ENCODE data around the gene PGGT1B.

The PGGT1B gene

DNA sequence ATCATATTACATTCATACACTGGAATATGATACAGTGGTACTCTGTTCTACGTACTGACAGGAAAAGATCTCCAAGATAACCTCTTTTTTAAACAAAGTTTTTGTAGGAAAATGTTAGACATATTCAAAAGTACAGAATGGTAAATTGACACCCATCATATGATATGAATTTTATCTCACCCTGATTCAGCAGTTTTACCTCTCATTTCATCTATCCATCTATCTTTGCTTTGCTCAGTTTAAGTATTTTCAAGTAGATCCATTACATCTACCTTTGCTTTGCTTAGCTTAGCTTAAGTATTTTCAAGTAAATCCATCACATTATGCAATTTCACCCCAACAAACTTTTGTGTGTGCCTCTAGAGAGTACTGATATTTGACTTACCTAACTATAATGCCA lies 19.5 kb upstream of the PGGT1B start:
- Histone ChIP-seq H3K27ac (replicated peaks; ENCODE audit: low read length) (no peak overlapping the region), H2BK5ac (ENCODE audit: low read length) (no peak overlapping the region), H3K4me2 (ENCODE audit: insufficient read depth, low read length, poor library complexity, severe bottlenecking) (no peak overlapping the region), H4K91ac (ENCODE audit: low read depth, low read length, poor library complexity) (no peak overlapping the region), H2BK12ac (ENCODE audit: low read length) (no peak overlapping the region), H3K4ac (ENCODE audit: low read length) (no peak overlapping the region), H3K9ac (ENCODE audit: low read depth, low read length, poor library complexity) (no peak overlapping the region), H3K14ac (ENCODE audit: low read length) (no peak overlapping the region), H2BK15ac (ENCODE audit: low read length) (no peak overlapping the region), H3K79me1 (ENCODE audit: low read depth, low read length) (no peaks in the 10 kb centered on the region), H3K9me3 (replicated peaks in 1 of 2; ENCODE audit: control insufficient read depth in 2 of 2, insufficient read depth in 1 of 2, low read depth in 1 of 2, low read length in 2 of 2) (no peaks in the 10 kb centered on the region), H3K23ac (ENCODE audit: low read depth, low read length, poor library complexity) (no peak overlapping the region), H2AFZ (ENCODE audit: low read length) (no peak overlapping the region), H3K4me3 (ENCODE audit: low read length in 2 of 2) (no peak overlapping the region), H4K8ac (ENCODE audit: low read depth, low read length) (no peak overlapping the region), H3K4me1 (ENCODE audit: control insufficient read depth in 2 of 2, insufficient read depth in 1 of 2, low read depth in 1 of 2, low read length in 2 of 2) (no peaks in the 10 kb centered on the region), H3K27me3 (ENCODE audit: control insufficient read depth in 3 of 3, insufficient read depth in 3 of 3, low read depth in 1 of 3, low read length in 3 of 3) (no peaks in the 10 kb centered on the region), H3K18ac (ENCODE audit: low read length) (no peak overlapping the region), H2BK120ac (ENCODE audit: low read depth, low read length) (no peak overlapping the region), H3K36me3 (replicated peaks in 1 of 2; ENCODE audit: control insufficient read depth in 2 of 2, insufficient read depth in 2 of 2, low read length in 2 of 2) (peaks cover 0 to 5% of the 10 kb centered on the region in 2 donors), H2AK5ac (ENCODE audit: low read depth, low read length) (no peak overlapping the region)
- no peak for DNase-seq (ENCODE audit: low spot score)
- WGBS, 2 donors (ENCODE audit: extremely low coverage in 2 of 2, insufficient read length in 2 of 2, insufficient replicate concordance in 1 of 2), result no CpG with 5 or more reads among the region's 1 CpG

- Histone ChIP-seq H3K27ac (replicated peaks; ENCODE audit: low read length) (no peak overlapping the region), H3K4me3 (ENCODE audit: low read length in 2 of 2) (no peak overlapping the region), H3K9ac (ENCODE audit: low read depth, low read length, poor library complexity) (no peak overlapping the region), H3K36me3 (replicated peaks in 1 of 2; ENCODE audit: control insufficient read depth in 2 of 2, insufficient read depth in 2 of 2, low read length in 2 of 2) (peaks cover 2 to 67% of the 10 kb centered on the region in 2 donors), H2BK5ac (ENCODE audit: low read length) (no peak overlapping the region), H3K4ac (ENCODE audit: low read length) (no peak overlapping the region), H3K18ac (ENCODE audit: low read length) (no peak overlapping the region), H3K23ac (ENCODE audit: low read depth, low read length, poor library complexity) (no peak overlapping the region), H2BK12ac (ENCODE audit: low read length) (no peak overlapping the region), H2BK15ac (ENCODE audit: low read length) (no peak overlapping the region), H4K91ac (ENCODE audit: low read depth, low read length, poor library complexity) (no peak overlapping the region), H3K27me3 (ENCODE audit: control insufficient read depth in 3 of 3, insufficient read depth in 3 of 3, low read depth in 1 of 3, low read length in 3 of 3) (no peaks in the 10 kb centered on the region), H4K8ac (ENCODE audit: low read depth, low read length) (no peak overlapping the region), H2AFZ (ENCODE audit: low read length) (no peak overlapping the region), H2AK5ac (ENCODE audit: low read depth, low read length) (no peak overlapping the region), H3K4me1 (ENCODE audit: control insufficient read depth in 2 of 2, insufficient read depth in 1 of 2, low read depth in 1 of 2, low read length in 2 of 2) (no peaks in the 10 kb centered on the region), H3K9me3 (replicated peaks in 1 of 2; ENCODE audit: control insufficient read depth in 2 of 2, insufficient read depth in 1 of 2, low read depth in 1 of 2, low read length in 2 of 2) (no peaks in the 10 kb centered on the region), H3K14ac (ENCODE audit: low read length) (no peak overlapping the region), H2BK120ac (ENCODE audit: low read depth, low read length) (no peak overlapping the region), H3K4me2 (ENCODE audit: insufficient read depth, low read length, poor library complexity, severe bottlenecking) (no peak overlapping the region), H3K79me1 (ENCODE audit: low read depth, low read length) (no peaks in the 10 kb centered on the region)
- no CpG with 5 or more reads among the region's 3 CpGs for WGBS, 2 donors (ENCODE audit: extremely low coverage in 2 of 2, insufficient read length in 2 of 2, insufficient replicate concordance in 1 of 2)
- no peak for DNase-seq (ENCODE audit: low spot score)
Observed at GRCh38 chr5:115274584-115274983, 11.9 kb upstream of the PGGT1B start.

GRCh38 chr5:115272297-115272958 lies 9.8 kb upstream of the PGGT1B start:
- Histone ChIP-seq H2BK15ac (ENCODE audit: low read length) (no peak overlapping the region), H3K27ac (replicated peaks; ENCODE audit: low read length) (no peak overlapping the region), H3K23ac (ENCODE audit: low read depth, low read length, poor library complexity) (no peak overlapping the region), H3K18ac (ENCODE audit: low read length) (no peak overlapping the region), H3K9me3 (replicated peaks in 1 of 2; ENCODE audit: control insufficient read depth in 2 of 2, insufficient read depth in 1 of 2, low read depth in 1 of 2, low read length in 2 of 2) (no peaks in the 10 kb centered on the region), H2BK120ac (ENCODE audit: low read depth, low read length) (no peak overlapping the region), H2BK5ac (ENCODE audit: low read length) (no peak overlapping the region), H3K4me1 (ENCODE audit: control insufficient read depth in 2 of 2, insufficient read depth in 1 of 2, low read depth in 1 of 2, low read length in 2 of 2) (no peaks in the 10 kb centered on the region), H3K79me1 (ENCODE audit: low read depth, low read length) (no peaks in the 10 kb centered on the region), H2BK12ac (ENCODE audit: low read length) (no peak overlapping the region), H3K36me3 (replicated peaks in 1 of 2; ENCODE audit: control insufficient read depth in 2 of 2, insufficient read depth in 2 of 2, low read length in 2 of 2) (peaks cover 2 to 85% of the 10 kb centered on the region in 2 donors), H2AFZ (ENCODE audit: low read length) (no peak overlapping the region), H4K8ac (ENCODE audit: low read depth, low read length) (no peak overlapping the region), H3K4ac (ENCODE audit: low read length) (no peak overlapping the region), H2AK5ac (ENCODE audit: low read depth, low read length) (no peak overlapping the region), H3K27me3 (ENCODE audit: control insufficient read depth in 3 of 3, insufficient read depth in 3 of 3, low read depth in 1 of 3, low read length in 3 of 3) (no peaks in the 10 kb centered on the region), H3K9ac (ENCODE audit: low read depth, low read length, poor library complexity) (no peak overlapping the region), H3K4me3 (ENCODE audit: low read length in 2 of 2) (no peak overlapping the region), H4K91ac (ENCODE audit: low read depth, low read length, poor library complexity) (no peak overlapping the region), H3K4me2 (ENCODE audit: insufficient read depth, low read length, poor library complexity, severe bottlenecking) (no peak overlapping the region), H3K14ac (ENCODE audit: low read length) (no peak overlapping the region)
- DNase-seq (ENCODE audit: low spot score), result no peak
- no CpG with 5 or more reads among the region's 3 CpGs for WGBS, 2 donors (ENCODE audit: extremely low coverage in 2 of 2, insufficient read length in 2 of 2, insufficient replicate concordance in 1 of 2)

GRCh38 chr5:115271295-115272050 lies 8.8 kb upstream of the PGGT1B start:
- Histone ChIP-seq H3K27ac (replicated peaks; ENCODE audit: low read length) (no peak overlapping the region), H3K4me1 (ENCODE audit: control insufficient read depth in 2 of 2, insufficient read depth in 1 of 2, low read depth in 1 of 2, low read length in 2 of 2) (no peaks in the 10 kb centered on the region), H2BK5ac (ENCODE audit: low read length) (no peak overlapping the region), H3K18ac (ENCODE audit: low read length) (no peak overlapping the region), H3K9me3 (replicated peaks in 1 of 2; ENCODE audit: control insufficient read depth in 2 of 2, insufficient read depth in 1 of 2, low read depth in 1 of 2, low read length in 2 of 2) (no peaks in the 10 kb centered on the region), H4K8ac (ENCODE audit: low read depth, low read length) (no peak overlapping the region), H3K36me3 (replicated peaks in 1 of 2; ENCODE audit: control insufficient read depth in 2 of 2, insufficient read depth in 2 of 2, low read length in 2 of 2) (peaks cover 2 to 87% of the 10 kb centered on the region in 2 donors), H4K91ac (ENCODE audit: low read depth, low read length, poor library complexity) (no peak overlapping the region), H3K4me3 (ENCODE audit: low read length in 2 of 2) (no peak overlapping the region), H3K4ac (ENCODE audit: low read length) (no peak overlapping the region), H2BK12ac (ENCODE audit: low read length) (no peak overlapping the region), H2BK120ac (ENCODE audit: low read depth, low read length) (no peak overlapping the region), H3K4me2 (ENCODE audit: insufficient read depth, low read length, poor library complexity, severe bottlenecking) (no peak overlapping the region), H3K27me3 (ENCODE audit: control insufficient read depth in 3 of 3, insufficient read depth in 3 of 3, low read depth in 1 of 3, low read length in 3 of 3) (no peaks in the 10 kb centered on the region), H3K9ac (ENCODE audit: low read depth, low read length, poor library complexity) (no peak overlapping the region), H3K79me1 (ENCODE audit: low read depth, low read length) (no peaks in the 10 kb centered on the region), H2AFZ (ENCODE audit: low read length) (no peak overlapping the region), H3K23ac (ENCODE audit: low read depth, low read length, poor library complexity) (no peak overlapping the region), H2AK5ac (ENCODE audit: low read depth, low read length) (no peak overlapping the region), H3K14ac (ENCODE audit: low read length) (no peak overlapping the region), H2BK15ac (ENCODE audit: low read length) (no peak overlapping the region)
- DNase-seq (ENCODE audit: low spot score), result no peak
- no CpG with 5 or more reads among the region's 6 CpGs for WGBS, 2 donors (ENCODE audit: extremely low coverage in 2 of 2, insufficient read length in 2 of 2, insufficient replicate concordance in 1 of 2)
